ENCODE measurements around the gene DLG1.

DNA sequence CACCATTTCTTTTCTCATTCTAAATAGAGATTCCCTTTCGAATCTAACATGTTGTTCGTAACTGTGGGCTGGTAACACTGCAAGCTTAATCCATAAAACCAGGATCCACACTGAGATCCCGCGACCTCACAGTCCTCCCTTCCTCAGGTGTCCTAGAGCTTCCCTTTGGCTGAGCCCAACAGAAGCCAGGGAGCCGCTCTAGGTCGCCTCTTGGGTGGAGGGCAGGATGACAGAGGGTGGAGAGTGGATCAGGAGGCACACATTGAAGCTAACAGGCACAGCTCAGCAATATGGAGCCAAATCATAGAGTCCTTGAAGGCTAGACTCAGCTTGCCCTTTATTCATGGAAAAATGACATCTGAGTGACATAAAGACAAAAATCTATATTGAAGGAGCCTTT, 44.7 kb upstream of the DLG1 start:
- TF ChIP-seq, protein P1, sequence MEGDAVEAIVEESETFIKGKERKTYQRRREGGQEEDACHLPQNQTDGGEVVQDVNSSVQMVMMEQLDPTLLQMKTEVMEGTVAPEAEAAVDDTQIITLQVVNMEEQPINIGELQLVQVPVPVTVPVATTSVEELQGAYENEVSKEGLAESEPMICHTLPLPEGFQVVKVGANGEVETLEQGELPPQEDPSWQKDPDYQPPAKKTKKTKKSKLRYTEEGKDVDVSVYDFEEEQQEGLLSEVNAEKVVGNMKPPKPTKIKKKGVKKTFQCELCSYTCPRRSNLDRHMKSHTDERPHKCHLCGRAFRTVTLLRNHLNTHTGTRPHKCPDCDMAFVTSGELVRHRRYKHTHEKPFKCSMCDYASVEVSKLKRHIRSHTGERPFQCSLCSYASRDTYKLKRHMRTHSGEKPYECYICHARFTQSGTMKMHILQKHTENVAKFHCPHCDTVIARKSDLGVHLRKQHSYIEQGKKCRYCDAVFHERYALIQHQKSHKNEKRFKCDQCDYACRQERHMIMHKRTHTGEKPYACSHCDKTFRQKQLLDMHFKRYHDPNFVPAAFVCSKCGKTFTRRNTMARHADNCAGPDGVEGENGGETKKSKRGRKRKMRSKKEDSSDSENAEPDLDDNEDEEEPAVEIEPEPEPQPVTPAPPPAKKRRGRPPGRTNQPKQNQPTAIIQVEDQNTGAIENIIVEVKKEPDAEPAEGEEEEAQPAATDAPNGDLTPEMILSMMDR (IDR thresholded peaks at IDR 0.05): no peak
- no peak for TF ChIP-seq POLR2A (IDR thresholded peaks at IDR 0.05)
